ENCODE results near the gene SMIM11. TPM values are rescaled to one million over a fixed set of nuclear protein-coding genes. Genes with fewer than 3 reads are reported as not detected.

SMIM11 gene
- total and polyA plus RNA-seq, 2 donors (not counting 1 experiment from before 2014, with no cell fraction given), result 10.3 to 10.6 TPM

- Mint-ChIP-seq H3K4me1 (peaks cover 6% of the 10 kb centered on the region), H3K9me3 (ENCODE audit: insufficient read depth) (peaks cover 2% of the 10 kb centered on the region), H3K27ac (no peak within 1 kb of the TSS), H3K27me3 (peaks cover 23% of the 10 kb centered on the region), H3K4me3 (no peak within 1 kb of the TSS)
- Histone ChIP-seq H3K9me3 (ENCODE audit: control extremely low read depth in 1 of 3, control insufficient read depth in 2 of 3, insufficient read depth in 1 of 3, low read length in 2 of 3) (peaks cover 0 to 2% (median 0%) of the 10 kb centered on the region in 3 donors), H4K20me1 (ENCODE audit: control insufficient read depth, insufficient read depth, low read length, poor library complexity, severe bottlenecking) (no peaks in the 10 kb centered on the region), H3K4me2 (replicated peaks; ENCODE audit: low read depth, low read length, poor library complexity, severe bottlenecking) (no peak within 1 kb of the TSS), H3K36me3 (replicated peaks in 1 of 2; ENCODE audit: control extremely low read depth in 1 of 2, control insufficient read depth in 1 of 2, extremely low read depth in 1 of 2, insufficient read depth in 2 of 2, low read length in 1 of 2) (no peaks in the 10 kb centered on the region), H2AFZ (ENCODE audit: insufficient read depth, low read depth, low read length, poor library complexity, severe bottlenecking) (no peak within 1 kb of the TSS), H3K9ac (ENCODE audit: low read length) (no peak within 1 kb of the TSS), H3K4me1 (ENCODE audit: control insufficient read depth in 2 of 2, insufficient read depth in 2 of 2, low read length in 2 of 2) (peaks cover 4% of the 10 kb centered on the region in 2 donors), H3K27me3 (replicated peaks in 1 of 4; ENCODE audit: control extremely low read depth in 1 of 4, control insufficient read depth in 3 of 4, insufficient read depth in 4 of 4, low read length in 3 of 4) (peaks cover 0 to 2% (median 0%) of the 10 kb centered on the region in 4 experiments), H3K4me3 (ENCODE audit: control extremely low read depth in 1 of 5, extremely low read depth in 1 of 5, insufficient read depth in 1 of 5, low read depth in 2 of 5, low read length in 4 of 5) (no peak within 1 kb of the TSS), H3K79me2 (ENCODE audit: control insufficient read depth, insufficient read depth, low read length) (no peaks in the 10 kb centered on the region), H3K27ac (ENCODE audit: low read length in 2 of 2) (no peak within 1 kb of the TSS)
- POLR2A ChIA-PET, result no interaction called here
- CTCF ChIA-PET, result interaction anchor here (1.5 to 4.7 kb wide), 5 partner anchors 16 to 443 kb away, joined by 5 to 51 read pairs (median 16); no protein-coding TSS in a partner anchor
- DNase-seq (no peak), ATAC-seq (ENCODE audit: low read depth) (no peak)
- intact Hi-C loops (cut with micrococcal nuclease), result no loop called here
- no CpG with 5 or more reads among the region's 3 CpGs for WGBS (ENCODE audit: insufficient coverage)
- TF ChIP-seq EZH2 (IDR thresholded peaks at IDR 0.05; ENCODE audit: borderline replicate concordance, insufficient read depth, low read depth, low read length, poor library complexity, severe bottlenecking) (no peak), CTCF (IDR thresholded peaks at IDR 0.05) (no peak)
Measured at GRCh38 chr21:34363733-34364132, 11.6 kb upstream of the SMIM11 start, which contains the start of gene KCNE2. KCNE2 (plus strand) TSS chr21:34364006; CDS start chr21:34370479, 6,473 bp downstream.

- POLR2A ChIA-PET, result no interaction called here
- no peaks in the 10 kb centered on the region for H3K9me3 Mint-ChIP-seq (ENCODE audit: insufficient read depth)
Measured at GRCh38 chr21:34364921-34365320, 10.4 kb upstream of the SMIM11 start.

More at GRCh38 chr21:34364921-34365320, 10.4 kb upstream of the SMIM11 start:
- no peaks in the 10 kb centered on the region for H3K36me3 ChIP-seq (replicated peaks in 1 of 2; ENCODE audit: control extremely low read depth in 1 of 2, control insufficient read depth in 1 of 2, extremely low read depth in 1 of 2, insufficient read depth in 2 of 2, low read length in 1 of 2)
- Mint-ChIP-seq H3K27ac (no peak overlapping the region), H3K4me1 (peaks cover 6% of the 10 kb centered on the region), H3K4me3 (no peak overlapping the region), H3K27me3 (peaks cover 22% of the 10 kb centered on the region)
- intact Hi-C loops (cut with micrococcal nuclease), result no loop called here
- ATAC-seq (ENCODE audit: low read depth) (no peak), DNase-seq (no peak)
- H3K9me3 ChIP-seq (ENCODE audit: control extremely low read depth in 1 of 3, control insufficient read depth in 2 of 3, insufficient read depth in 1 of 3, low read length in 2 of 3), result no peaks in the 10 kb centered on the region
- H3K4me3 ChIP-seq (ENCODE audit: control extremely low read depth in 1 of 5, extremely low read depth in 1 of 5, insufficient read depth in 1 of 5, low read depth in 2 of 5, low read length in 4 of 5), result no peak overlapping the region
- CTCF ChIA-PET, result interaction anchor here (0.6 to 2.5 kb wide), 3 partner anchors 266 to 444 kb away, joined by 4 to 14 read pairs (median 8); no protein-coding TSS in a partner anchor
- H3K27ac ChIP-seq (ENCODE audit: low read length in 2 of 2), result no peak overlapping the region
- peaks cover 0 to 5% (median 0%) of the 10 kb centered on the region in 4 experiments for H3K27me3 ChIP-seq (replicated peaks in 1 of 4; ENCODE audit: control extremely low read depth in 1 of 4, control insufficient read depth in 3 of 4, insufficient read depth in 4 of 4, low read length in 3 of 4)
- no peak overlapping the region for H2AFZ ChIP-seq (ENCODE audit: insufficient read depth, low read depth, low read length, poor library complexity, severe bottlenecking)
- H3K9ac ChIP-seq (ENCODE audit: low read length), result no peak overlapping the region
- no peaks in the 10 kb centered on the region for H4K20me1 ChIP-seq (ENCODE audit: control insufficient read depth, insufficient read depth, low read length, poor library complexity, severe bottlenecking)
- peaks cover 4% of the 10 kb centered on the region in 2 donors for H3K4me1 ChIP-seq (ENCODE audit: control insufficient read depth in 2 of 2, insufficient read depth in 2 of 2, low read length in 2 of 2)
- H3K4me2 ChIP-seq (replicated peaks; ENCODE audit: low read depth, low read length, poor library complexity, severe bottlenecking), result no peak overlapping the region
- H3K79me2 ChIP-seq (ENCODE audit: control insufficient read depth, insufficient read depth, low read length), result no peaks in the 10 kb centered on the region
- TF ChIP-seq EZH2 (IDR thresholded peaks at IDR 0.05; ENCODE audit: borderline replicate concordance, insufficient read depth, low read depth, low read length, poor library complexity, severe bottlenecking) (no peak), CTCF (IDR thresholded peaks at IDR 0.05) (no peak)

All from B cell (primary cell).